A673 (cell line): ENCODE measurements around the gene PCED1B. TPM values are rescaled to one million over a fixed set of nuclear protein-coding genes. Genes with fewer than 3 reads are reported as not detected.
"Not testable (repeated sequence)": the region's sequence is repeated elsewhere in the genome, so short reads cannot be mapped to it uniquely, and the experiment has no call there.

Source experiments
- BruUV-seq: library from RNA; stranded (reverse); fragments of 400-500 nt; replicated peaks from 2 replicates; lab custom pipeline; 2021; lab: Mats Ljungman, UMichigan
- CTCF ChIA-PET: fragments of 300-600 bp; sonication (Branson Sonifier 250); formaldehyde crosslinking; loops from one replicate; lab custom pipeline; 2022; ENCODE audit warnings: antibody characterized with exemption; lab: Charles Lee
- POLR2A ChIA-PET: fragments of 300-600 bp; sonication (Branson Sonifier 250); formaldehyde crosslinking; loops from one replicate; lab custom pipeline; 2022; ENCODE audit warnings: antibody characterized with exemption; ENCODE audit not compliant: low non-redundant PET; lab: Charles Lee
- DNase-seq: peaks from one replicate; pipeline ENCODE4 v3.0.0-alpha.2; 2015; ENCODE audit warnings: low spot score
- H3K27ac ChIP-seq: fragments of 200-600 bp; sonication (generic); 2 replicates; pipeline ENCODE4 v1.5.1; 2016; ENCODE audit warnings: mixed run types, low read depth, mild to moderate bottlenecking, mixed read lengths, antibody characterized with exemption, low read length; ENCODE audit not compliant: poor library complexity, severe bottlenecking
- H3K27me3 ChIP-seq: fragments of 200-600 bp; sonication (generic); replicated peaks from 2 replicates; pipeline ENCODE4 v1.6.1; 2017; ENCODE audit warnings: mixed run types, low read depth, mild to moderate bottlenecking, mixed read lengths, antibody characterized with exemption, low read length; ENCODE audit not compliant: insufficient read depth, poor library complexity
- H3K36me3 ChIP-seq: fragments of 200-600 bp; sonication (generic); 2 replicates; pipeline ENCODE4 v1.6.1; 2016; ENCODE audit warnings: mixed run types, mild to moderate bottlenecking, mixed read lengths, antibody characterized with exemption, low read length; ENCODE audit not compliant: insufficient read depth, poor library complexity, severe bottlenecking
- H3K4me1 ChIP-seq: fragments of 200-600 bp; sonication (generic); 2 replicates; pipeline ENCODE4 v1.6.1; 2017; ENCODE audit warnings: mixed run types, mild to moderate bottlenecking, mixed read lengths, antibody characterized with exemption, low read length; ENCODE audit not compliant: insufficient read depth, poor library complexity, severe bottlenecking
- H3K4me3 ChIP-seq: fragments of 200-600 bp; sonication (generic); 2 replicates; pipeline ENCODE4 v1.5.1; 2016; ENCODE audit warnings: low read depth, mixed run types, mild to moderate bottlenecking, mixed read lengths, low read length; ENCODE audit not compliant: poor library complexity, severe bottlenecking
- H3K9me3 ChIP-seq: fragments of 200-600 bp; sonication (generic); 2 replicates; pipeline ENCODE4 v1.6.1; 2016; ENCODE audit warnings: mixed run types, low read depth, mild to moderate bottlenecking, mixed read lengths, antibody characterized with exemption, low read length; ENCODE audit not compliant: poor library complexity, severe bottlenecking
- CTCF ChIP-seq: fragments of 300-800, 200-600 bp; sonication (generic); conservative IDR thresholded peaks from 2 replicates; pipeline ENCODE4 v1.5.1; 2017; ENCODE audit warnings: low read depth, mild to moderate bottlenecking, antibody characterized with exemption, low read length, moderate library complexity, mixed read lengths
- EZH2 ChIP-seq: fragments of 200-600 bp; sonication (generic); IDR thresholded peaks from 2 replicates; pipeline ENCODE4 v1.6.1; 2017; ENCODE audit warnings: borderline replicate concordance, low read depth, mild to moderate bottlenecking, mixed read lengths, antibody characterized with exemption, low read length; ENCODE audit not compliant: poor library complexity, severe bottlenecking
- intact Hi-C: fragments of 100-400 bp; cut with micrococcal nuclease; formaldehyde crosslinking; loops from one replicate; pipeline ENCODE4 v1.10.0; 2022; ENCODE audit not compliant: unreplicated experiment
- total RNA-seq: library from RNA; stranded (reverse); gene quantifications from 2 replicates; pipeline ENCODE4 v1.2.3, GENCODE V29; 2021

PCED1B gene
- total RNA-seq, 1 experiment from 2014 or later = 3.1 TPM

- Histone ChIP-seq H3K36me3 (no peaks in the 10 kb centered on the region), H3K4me3 (no peak overlapping the region), H3K27me3 (no peaks in the 10 kb centered on the region), H3K27ac (no peak overlapping the region), H3K9me3 (no peaks in the 10 kb centered on the region), H3K4me1 (peaks cover 6% of the 10 kb centered on the region)
- no TSS peak for BruUV-seq
- POLR2A ChIA-PET = no interaction called here
- CTCF ChIA-PET = no interaction called here
- no peak for DNase-seq
- intact Hi-C loops = no loop called here
- TF ChIP-seq CTCF = no peak
- TF ChIP-seq EZH2 = no peak
These were observed 113.6 kb downstream of the PCED1B start for GRCh38 chr12:47193066-47193465.

GRCh38 chr12:47194501-47194900, 115.1 kb downstream of the PCED1B start:
- Histone ChIP-seq H3K36me3 (no peaks in the 10 kb centered on the region), H3K27ac (no peak overlapping the region), H3K9me3 (no peaks in the 10 kb centered on the region), H3K27me3 (no peaks in the 10 kb centered on the region), H3K4me3 (no peak overlapping the region), H3K4me1 (peaks cover 6% of the 10 kb centered on the region)
- ChIA-PET CTCF (no interaction called here), POLR2A (no interaction called here)
- no peak for DNase-seq
- intact Hi-C loops = no loop called here
- BruUV-seq = no TSS peak
- TF ChIP-seq CTCF (no peak), EZH2 (no peak)

GRCh38 chr12:47200446-47200845, 121.0 kb downstream of the PCED1B start:
- no peak for DNase-seq
- ChIA-PET CTCF (no interaction called here), POLR2A (no interaction called here)
- no TSS peak for BruUV-seq
- Histone ChIP-seq H3K4me1 (no peaks in the 10 kb centered on the region), H3K36me3 (no peaks in the 10 kb centered on the region), H3K27me3 (no peaks in the 10 kb centered on the region), H3K27ac (no peak overlapping the region), H3K4me3 (no peak overlapping the region), H3K9me3 (no peaks in the 10 kb centered on the region)
- intact Hi-C loops = no loop called here
- TF ChIP-seq EZH2 = no peak
- no peak for TF ChIP-seq CTCF

GRCh38 chr12:47201190-47201589, 121.8 kb downstream of the PCED1B start:
- H3K27ac ChIP-seq, BruUV-seq, H3K9me3 ChIP-seq, H3K36me3 ChIP-seq, H3K4me3 ChIP-seq, H3K27me3 ChIP-seq, POLR2A ChIA-PET, H3K4me1 ChIP-seq, intact Hi-C loops, CTCF ChIA-PET, DNase-seq: not testable (repeated sequence)
